Endothelial cell of umbilical vein (primary cell): ENCODE measurements around the gene SH2D6. TPM values are rescaled to one million over a fixed set of nuclear protein-coding genes. Genes with fewer than 3 reads are reported as not detected.

ENCODE experiments used
- BruUV-seq: library from RNA; stranded (reverse); fragments of 400-500 nt; replicated peaks from 2 replicates; lab custom pipeline; 2021; lab: Mats Ljungman, UMichigan
- CTCF ChIA-PET: fragments of 300-600, 350-600 bp; sonication (Branson Sonifier 250); formaldehyde crosslinking; loops from one replicate; lab custom pipeline; 2021; ENCODE audit warnings: antibody characterized with exemption, inconsistent platforms; lab: Charles Lee
- POLR2A ChIA-PET: fragments of 300-600, 350-600 bp; sonication (Branson Sonifier 250); formaldehyde crosslinking; loops from one replicate; lab custom pipeline; 2021; ENCODE audit warnings: antibody characterized with exemption, inconsistent platforms; lab: Charles Lee
- DNase-seq: peaks from one replicate; pipeline ENCODE4 v3.0.0-alpha.2; 2011; ENCODE audit warnings: low read depth, low spot score
- FAIRE-seq: peaks from 2 replicates; lab custom pipeline; 2011; peaks lifted over from hg19 to GRCh38; lab: Jason Lieb, UNC
- H2AFZ ChIP-seq: 2 replicates; pipeline ENCODE4 v1.6.0; 2012; ENCODE audit warnings: low read depth, low read length, control low read depth, inconsistent platforms
- H3K27ac ChIP-seq: 2 replicates; pipeline ENCODE4 v1.5.1; 2011; ENCODE audit warnings: low read depth, mild to moderate bottlenecking, control low read depth, low read length, moderate library complexity; ENCODE audit not compliant: insufficient read depth
- H3K27me3 ChIP-seq, 2 experiments: 2 replicates each; pipeline versions ENCODE4 v1.6.0 to v1.6.1; 2011; ENCODE audit warnings: low read length in 2 of 2, mixed read lengths in 1 of 2; ENCODE audit not compliant: control insufficient read depth in 2 of 2, insufficient read depth in 2 of 2
- H3K36me3 ChIP-seq, 2 experiments: 2 replicates in 1 of 2; 3 replicates in 1 of 2; pipeline ENCODE4 v1.5.1; 2011; ENCODE audit warnings: low read length in 2 of 2, mild to moderate bottlenecking in 1 of 2, moderate library complexity in 1 of 2; ENCODE audit not compliant: control insufficient read depth in 2 of 2, insufficient read depth in 2 of 2; ENCODE audit errors: extremely low read depth in 1 of 2
- H3K4me1 ChIP-seq: 3 replicates; pipeline ENCODE4 v1.5.1; 2011; ENCODE audit warnings: mild to moderate bottlenecking, low read length; ENCODE audit not compliant: control insufficient read depth, insufficient read depth; ENCODE audit errors: extremely low read depth
- H3K4me2 ChIP-seq: 2 replicates; pipeline ENCODE4 v1.6.1; 2011; ENCODE audit warnings: low read length, control low read depth, mixed read lengths; ENCODE audit not compliant: insufficient read depth
- H3K4me3 ChIP-seq, 3 experiments: fragments of 200-600 bp in 1 of 3; sonication (generic), shearing (Covaris generic) in 1 of 3; replicated peaks in 1 of 3; 2 replicates each; pipeline ENCODE4 v1.5.1; 2011 to 2016; ENCODE audit warnings: control low read depth in 3 of 3, low read length in 3 of 3, mild to moderate bottlenecking in 2 of 3, inconsistent platforms in 1 of 3, low read depth in 1 of 3, moderate library complexity in 1 of 3; ENCODE audit not compliant: insufficient read depth in 1 of 3
- H3K79me2 ChIP-seq: 2 replicates; pipeline ENCODE4 v1.6.0; 2012; ENCODE audit warnings: low read length, inconsistent platforms; ENCODE audit not compliant: control insufficient read depth, insufficient read depth
- H3K9ac ChIP-seq: replicated peaks from 2 replicates; pipeline ENCODE3; 2011; ENCODE audit warnings: low read length, control low read depth; ENCODE audit not compliant: insufficient read depth; ENCODE audit errors: extremely low read depth
- H3K9me1 ChIP-seq: replicated peaks from 3 replicates; pipeline ENCODE4 v1.6.0; 2011; ENCODE audit warnings: mild to moderate bottlenecking, low read length; ENCODE audit not compliant: control insufficient read depth, insufficient read depth; ENCODE audit errors: extremely low read depth
- H3K9me3 ChIP-seq: replicated peaks from 2 replicates; pipeline ENCODE4 v1.5.1; 2012; ENCODE audit warnings: low read length, inconsistent platforms; ENCODE audit not compliant: control insufficient read depth, insufficient read depth
- H4K20me1 ChIP-seq: replicated peaks from 2 replicates; pipeline ENCODE3; 2011; ENCODE audit warnings: mild to moderate bottlenecking, low read length; ENCODE audit not compliant: control insufficient read depth, insufficient read depth; ENCODE audit errors: extremely low read depth
- EZH2 ChIP-seq: IDR thresholded peaks from 2 replicates; pipeline ENCODE4 v1.6.1; 2012; ENCODE audit warnings: borderline replicate concordance, low read depth, mild to moderate bottlenecking, moderate library complexity, low read length, inconsistent platforms; ENCODE audit not compliant: severe bottlenecking
- FOS ChIP-seq: IDR thresholded peaks from 2 replicates; pipeline ENCODE4 v1.6.1; 2011; ENCODE audit warnings: mild to moderate bottlenecking, low read length, moderate library complexity, borderline replicate concordance; ENCODE audit not compliant: insufficient read depth
- GATA2 ChIP-seq: IDR thresholded peaks from 2 replicates; pipeline ENCODE4 v1.7.0; 2011; ENCODE audit warnings: low read depth, mild to moderate bottlenecking, moderate library complexity, mixed read lengths, low read length; ENCODE audit not compliant: insufficient read length, insufficient read depth
- JUN ChIP-seq: IDR thresholded peaks from 2 replicates; pipeline ENCODE4 v1.6.1; 2011; ENCODE audit warnings: borderline replicate concordance, low read depth; ENCODE audit not compliant: insufficient read length, insufficient read depth
- MAX ChIP-seq: IDR thresholded peaks from 2 replicates; pipeline ENCODE4 v1.6.1; 2011; ENCODE audit not compliant: insufficient read depth, insufficient read length
- MYC ChIP-seq: IDR thresholded peaks from one replicate; pipeline ENCODE4 v1.6.1; 2011; ENCODE audit warnings: mild to moderate bottlenecking, low read depth, low read length
- POLR2A ChIP-seq: IDR thresholded peaks from 2 replicates; pipeline ENCODE4 v1.6.1; 2012; ENCODE audit warnings: low read depth, mild to moderate bottlenecking, control low read depth, low read length
- POLR2AphosphoS5 ChIP-seq: IDR thresholded peaks from 2 replicates; pipeline ENCODE4 v1.6.1; 2012; ENCODE audit warnings: low read depth, mild to moderate bottlenecking, control low read depth, low read length, moderate library complexity; ENCODE audit not compliant: insufficient read depth
- dilution Hi-C: fragments of 300-500 bp; cut with MboI; formaldehyde crosslinking; loops from one replicate; pipeline ENCODE4 v1.15.0; 2019; ENCODE audit warnings: low sequenced_read_pairs; ENCODE audit not compliant: extremely low pct_ligation_motif_present
- intact Hi-C: fragments of 100-400 bp; cut with micrococcal nuclease; formaldehyde crosslinking; loops from one replicate; pipeline ENCODE4 v1.10.0; 2022
- polyA plus RNA-seq, 4 experiments: library from polyadenylated mRNA; depleted of rRNA in 3 of 4; stranded (reverse) in 3 of 4; unstranded in 1 of 4; fragments of >200 nt; gene quantifications; 2 replicates each; pipeline versions ENCODE4 v1.2.1 to v1.2.3, GENCODE V29; 2011 to 2012; ENCODE audit warnings: missing spikeins in 1 of 4
- total RNA-seq: library from RNA; stranded (reverse); gene quantifications from 2 replicates; pipeline ENCODE4 v1.2.3, GENCODE V29; 2021
- TF ChIP-seq, protein P1 (sequence below), 2 donors: IDR thresholded peaks; 1 replicate in 1 of 2; 2 replicates in 1 of 2; pipeline ENCODE4 v1.5.1; 2011; ENCODE audit warnings: low read length in 2 of 2, mild to moderate bottlenecking in 2 of 2, moderate library complexity in 2 of 2, control low read depth in 1 of 2, inconsistent platforms in 1 of 2, low read depth in 1 of 2; ENCODE audit not compliant: insufficient read depth in 1 of 2; ENCODE audit errors: extremely low read depth in 1 of 2

Gene SH2D6
- total and polyA plus RNA-seq, 2 donors (not counting 3 experiments of a cell fraction or from before 2014, with no cell fraction given): 0.53 TPM; not detected in 1

GRCh38 chr2:85397925-85398331 lies 20.6 kb upstream of the SH2D6 start:
- H3K79me2 ChIP-seq: no peaks in the 10 kb centered on the region
- dilution Hi-C loops (no loop called here), intact Hi-C loops (no loop called here)
- H3K4me3 ChIP-seq: no peak overlapping the region
- H3K27me3 ChIP-seq: no peaks in the 10 kb centered on the region
- H2AFZ ChIP-seq: no peak overlapping the region
- DNase-seq (no peak), FAIRE-seq (no peak)
- no peak for TF ChIP-seq POLR2A
- TF ChIP-seq MYC: no peak
- no peak for TF ChIP-seq EZH2
- no peak for TF ChIP-seq FOS
- TF ChIP-seq POLR2AphosphoS5: no peak
- no peak for TF ChIP-seq JUN
- TF ChIP-seq, protein P1, sequence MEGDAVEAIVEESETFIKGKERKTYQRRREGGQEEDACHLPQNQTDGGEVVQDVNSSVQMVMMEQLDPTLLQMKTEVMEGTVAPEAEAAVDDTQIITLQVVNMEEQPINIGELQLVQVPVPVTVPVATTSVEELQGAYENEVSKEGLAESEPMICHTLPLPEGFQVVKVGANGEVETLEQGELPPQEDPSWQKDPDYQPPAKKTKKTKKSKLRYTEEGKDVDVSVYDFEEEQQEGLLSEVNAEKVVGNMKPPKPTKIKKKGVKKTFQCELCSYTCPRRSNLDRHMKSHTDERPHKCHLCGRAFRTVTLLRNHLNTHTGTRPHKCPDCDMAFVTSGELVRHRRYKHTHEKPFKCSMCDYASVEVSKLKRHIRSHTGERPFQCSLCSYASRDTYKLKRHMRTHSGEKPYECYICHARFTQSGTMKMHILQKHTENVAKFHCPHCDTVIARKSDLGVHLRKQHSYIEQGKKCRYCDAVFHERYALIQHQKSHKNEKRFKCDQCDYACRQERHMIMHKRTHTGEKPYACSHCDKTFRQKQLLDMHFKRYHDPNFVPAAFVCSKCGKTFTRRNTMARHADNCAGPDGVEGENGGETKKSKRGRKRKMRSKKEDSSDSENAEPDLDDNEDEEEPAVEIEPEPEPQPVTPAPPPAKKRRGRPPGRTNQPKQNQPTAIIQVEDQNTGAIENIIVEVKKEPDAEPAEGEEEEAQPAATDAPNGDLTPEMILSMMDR (IDR thresholded peaks at IDR 0.05; ENCODE audit: extremely low read depth in 1 of 2, insufficient read depth in 1 of 2, low read depth in 1 of 2, low read length in 2 of 2): no peak
- no peak for TF ChIP-seq MAX
- no peak for TF ChIP-seq GATA2
- no peaks in the 10 kb centered on the region for H3K9me3 ChIP-seq
- no TSS peak for BruUV-seq
- no peaks in the 10 kb centered on the region for H3K4me1 ChIP-seq
- CTCF ChIA-PET: no interaction called here
- no peak overlapping the region for H3K27ac ChIP-seq
- H3K36me3 ChIP-seq: peaks cover 2% of the 10 kb centered on the region in 2 experiments
- H3K9ac ChIP-seq: no peak overlapping the region
- H3K9me1 ChIP-seq: no peaks in the 10 kb centered on the region
- H3K4me2 ChIP-seq: no peak overlapping the region
- H4K20me1 ChIP-seq: no peaks in the 10 kb centered on the region
- POLR2A ChIA-PET: no interaction called here
